ENCODE results near the gene SDK1.

The SDK1 gene

GRCh38 chr7:4173615-4174014 lies 872.6 kb downstream of the SDK1 start:
- DNase-seq (ENCODE audit: low read depth): no peak
- no peak overlapping the region for H3K4me3 ChIP-seq (ENCODE audit: low read depth, low read length)
- TF ChIP-seq CTCF (IDR thresholded peaks at IDR 0.05; ENCODE audit: low read depth, low read length, missing control alignments): no peak

- H3K4me3 ChIP-seq (ENCODE audit: low read depth, low read length): no peak overlapping the region
- no peak for DNase-seq (ENCODE audit: low read depth)
- TF ChIP-seq CTCF (IDR thresholded peaks at IDR 0.05; ENCODE audit: low read depth, low read length, missing control alignments): no peak
Measured at GRCh38 chr7:4174016-4174415, 873.0 kb downstream of the SDK1 start.

GRCh38 chr7:4174451-4174850 lies 873.4 kb downstream of the SDK1 start:
- no peak overlapping the region for H3K4me3 ChIP-seq (ENCODE audit: low read depth, low read length)
- DNase-seq (ENCODE audit: low read depth): no peak
- TF ChIP-seq CTCF (IDR thresholded peaks at IDR 0.05; ENCODE audit: low read depth, low read length, missing control alignments): no peak

- H3K4me3 ChIP-seq (ENCODE audit: low read depth, low read length): no peak overlapping the region
- no peak for TF ChIP-seq CTCF (IDR thresholded peaks at IDR 0.05; ENCODE audit: low read depth, low read length, missing control alignments)
- DNase-seq (ENCODE audit: low read depth): no peak
Measured at GRCh38 chr7:4174884-4175283, 873.8 kb downstream of the SDK1 start.

- no peak overlapping the region for H3K4me3 ChIP-seq (ENCODE audit: low read depth, low read length)
- no peak for TF ChIP-seq CTCF (IDR thresholded peaks at IDR 0.05; ENCODE audit: low read depth, low read length, missing control alignments)
- DNase-seq (ENCODE audit: low read depth): no peak
Measured at GRCh38 chr7:4175346-4175973, 874.4 kb downstream of the SDK1 start.

- H3K4me3 ChIP-seq (ENCODE audit: low read depth, low read length): no peak overlapping the region
- no peak for DNase-seq (ENCODE audit: low read depth)
- no peak for TF ChIP-seq CTCF (IDR thresholded peaks at IDR 0.05; ENCODE audit: low read depth, low read length, missing control alignments)
Measured at GRCh38 chr7:4177001-4177400, 875.9 kb downstream of the SDK1 start.

GRCh38 chr7:4178416-4178815 lies 877.4 kb downstream of the SDK1 start:
- no peak for DNase-seq (ENCODE audit: low read depth)
- H3K4me3 ChIP-seq (ENCODE audit: low read depth, low read length): no peak overlapping the region
- no peak for TF ChIP-seq CTCF (IDR thresholded peaks at IDR 0.05; ENCODE audit: low read depth, low read length, missing control alignments)
